Measurements from ENCODE around the gene KIAA1549. TPM values are rescaled to one million over a fixed set of nuclear protein-coding genes. Genes with fewer than 3 reads are reported as not detected.

Gene KIAA1549
- total RNA-seq, 1 experiment from 2014 or later: 18.7 TPM

GRCh38 chr7:138944592-138944991 lies 36.6 kb downstream of the KIAA1549 start:
- ATAC-seq: no peak
- peaks cover 2% of the 10 kb centered on the region; the same call in 1 of the 2 replicates for H3K36me3 Mint-ChIP-seq
- no peak for TF ChIP-seq NFYB (CRISPR knock-in tag; conservative IDR thresholded peaks at IDR 0.05; ENCODE audit: low read depth)
- TF ChIP-seq FOXP4 (CRISPR knock-in tag; IDR thresholded peaks at IDR 0.05): no peak
- TF ChIP-seq PRRX2 (CRISPR knock-in tag; IDR thresholded peaks at IDR 0.05): no peak
- no peak for TF ChIP-seq USF1 (CRISPR knock-in tag; IDR thresholded peaks at IDR 0.05)
- no peak for TF ChIP-seq ZNF416 (CRISPR knock-in tag; IDR thresholded peaks at IDR 0.05)
- TF ChIP-seq HMGA2 (CRISPR knock-in tag; IDR thresholded peaks at IDR 0.05): no peak
- no peaks in the 10 kb centered on the region for H3K27me3 Mint-ChIP-seq (ENCODE audit: low read depth)
- POLR2A ChIA-PET: interaction anchor here (0.7 kb wide), 1 partner anchor 24 kb away, joined by 3 read pairs; no protein-coding TSS in a partner anchor
- CTCF ChIA-PET: no interaction called here
- H3K4me3 Mint-ChIP-seq: no peak overlapping the region
- H3K27ac Mint-ChIP-seq: no peak overlapping the region
- no peak for DNase-seq (ENCODE audit: low spot score)
- peaks cover 44% of the 10 kb centered on the region for H3K4me1 Mint-ChIP-seq
- H3K9me3 Mint-ChIP-seq: no peaks in the 10 kb centered on the region

- DNase-seq (ENCODE audit: low spot score): no peak
- H3K36me3 Mint-ChIP-seq: peaks cover 2% of the 10 kb centered on the region; the same call in 1 of the 2 replicates
- TF ChIP-seq TEAD1 (CRISPR knock-in tag; IDR thresholded peaks at IDR 0.05) (no peak), OVOL2 (CRISPR knock-in tag; IDR thresholded peaks at IDR 0.05; ENCODE audit: borderline replicate concordance) (no peak), KAT7 (CRISPR knock-in tag; IDR thresholded peaks at IDR 0.05; ENCODE audit: borderline replicate concordance) (no peak), ZNF532 (CRISPR knock-in tag; IDR thresholded peaks at IDR 0.05; ENCODE audit: borderline replicate concordance) (no peak), ZNF396 (CRISPR knock-in tag; IDR thresholded peaks at IDR 0.05; ENCODE audit: borderline replicate concordance) (no peak), HMGXB4 (CRISPR knock-in tag; IDR thresholded peaks at IDR 0.05) (no peak), ZNF121 (CRISPR knock-in tag; IDR thresholded peaks at IDR 0.05) (no peak), MAX (CRISPR knock-in tag; IDR thresholded peaks at IDR 0.05) (no peak), FOXK1 (CRISPR knock-in tag; IDR thresholded peaks at IDR 0.05) (no peak)
- ChIA-PET POLR2A (no interaction called here), CTCF (no interaction called here)
- peak overlapping the region; percentile 50; the same call in 1 of the 2 replicates for H3K27ac Mint-ChIP-seq
- H3K4me1 Mint-ChIP-seq: peaks cover 44% of the 10 kb centered on the region
- H3K9me3 Mint-ChIP-seq: no peaks in the 10 kb centered on the region
- no peak for ATAC-seq
- H3K27me3 Mint-ChIP-seq (ENCODE audit: low read depth): no peaks in the 10 kb centered on the region
- H3K4me3 Mint-ChIP-seq: no peak overlapping the region
These were observed 38.1 kb downstream of the KIAA1549 start for GRCh38 chr7:138943061-138943460.

Data from WTC11 (cell line).